PC-3 (cell line): ENCODE results near the gene TMEM52B. TPM values are rescaled to one million over a fixed set of nuclear protein-coding genes. Genes with fewer than 3 reads are reported as not detected.

Source experiments
- ATAC-seq: fragments of 200-7000 bp; cut with Tn5 transposase; 2 replicates; pipeline ENCODE4 v1.9.1; 2020; ENCODE audit warnings: mild to moderate bottlenecking, moderate library complexity
- BruUV-seq: library from RNA; stranded (reverse); fragments of 400-500 nt; replicated peaks from 2 replicates; lab custom pipeline; 2021; lab: Mats Ljungman, UMichigan
- CTCF ChIA-PET: fragments of 300-600 bp; sonication (Branson Sonifier 250); formaldehyde crosslinking; loops from one replicate; lab custom pipeline; 2022; ENCODE audit warnings: antibody characterized with exemption; lab: Charles Lee
- POLR2A ChIA-PET: fragments of 300-600 bp; sonication (Branson Sonifier 250); formaldehyde crosslinking; loops from one replicate; lab custom pipeline; 2022; ENCODE audit warnings: antibody characterized with exemption; ENCODE audit not compliant: unreplicated experiment; lab: Charles Lee
- DNase-seq: peaks from one replicate; pipeline ENCODE4 v3.0.0-alpha.2; 2015
- H2AFZ ChIP-seq: fragments of 300-600 bp; sonication (generic); 2 replicates; pipeline ENCODE4 v1.6.0; 2016; ENCODE audit warnings: antibody characterized with exemption, low read length
- H3F3A ChIP-seq: fragments of 300-600 bp; sonication (generic); one replicate; pipeline ENCODE4 v1.6.0; 2017; ENCODE audit warnings: antibody characterized with exemption, low read length, control low read depth, mild to moderate bottlenecking; ENCODE audit not compliant: unreplicated experiment
- H3K27ac ChIP-seq: fragments of 300-600 bp; sonication (generic); 2 replicates; pipeline ENCODE4 v1.5.1; 2016; ENCODE audit warnings: mild to moderate bottlenecking, low read length
- H3K27me3 ChIP-seq: fragments of 300-600 bp; sonication (generic); 2 replicates; pipeline ENCODE4 v1.6.1; 2016; ENCODE audit warnings: low read length, mixed read lengths
- H3K36me3 ChIP-seq: fragments of 300-600 bp; sonication (generic); 2 replicates; pipeline ENCODE4 v1.6.1; 2016; ENCODE audit warnings: low read depth, mixed run types, low read length, mixed read lengths
- H3K4me1 ChIP-seq: fragments of 300-600 bp; sonication (generic); 2 replicates; pipeline ENCODE4 v1.5.1; 2016; ENCODE audit warnings: low read length; ENCODE audit not compliant: insufficient read depth
- H3K4me2 ChIP-seq: fragments of 300-600 bp; sonication (generic); 2 replicates; pipeline ENCODE4 v1.6.0; 2016; ENCODE audit warnings: low read length
- H3K4me3 ChIP-seq: fragments of 300-600 bp; sonication (generic); 2 replicates; pipeline ENCODE4 v1.5.1; 2016; ENCODE audit warnings: mild to moderate bottlenecking, low read length, mixed read lengths
- H3K79me2 ChIP-seq: fragments of 300-600 bp; sonication (generic); 2 replicates; pipeline ENCODE4 v1.6.1; 2017; ENCODE audit warnings: low read length, mixed read lengths
- H3K9ac ChIP-seq: fragments of 300-600 bp; sonication (generic); 2 replicates; pipeline ENCODE4 v1.6.0; 2016; ENCODE audit warnings: mild to moderate bottlenecking, low read length
- H3K9me2 ChIP-seq: fragments of 300-600 bp; sonication (generic); replicated peaks from 2 replicates; pipeline ENCODE4 v1.6.1; 2016; ENCODE audit warnings: mixed run types, low read length, mixed read lengths
- H3K9me3 ChIP-seq: fragments of 300-600 bp; sonication (generic); 2 replicates; pipeline ENCODE4 v1.6.1; 2016; ENCODE audit warnings: low read length, mixed read lengths
- H4K20me1 ChIP-seq: fragments of 300-600 bp; sonication (generic); 2 replicates; pipeline ENCODE4 v1.6.1; 2016; ENCODE audit warnings: low read length, mixed read lengths
- CTCF ChIP-seq: fragments of 300-600 bp; sonication (generic); conservative IDR thresholded peaks from 2 replicates; pipeline ENCODE4 v1.5.1; 2017; ENCODE audit warnings: antibody characterized with exemption, low read depth, mild to moderate bottlenecking, low read length
- EZH2 ChIP-seq: fragments of 300-600 bp; sonication (generic); IDR thresholded peaks from one replicate; pipeline ENCODE4 v1.6.1; 2017; ENCODE audit warnings: antibody characterized with exemption, mild to moderate bottlenecking, low read length; ENCODE audit not compliant: unreplicated experiment
- EZH2phosphoT487 ChIP-seq: fragments of 300-600 bp; sonication (generic); IDR thresholded peaks from 2 replicates; pipeline ENCODE4 v1.6.1; 2018; ENCODE audit warnings: mild to moderate bottlenecking, antibody characterized with exemption, low read length, borderline replicate concordance
- intact Hi-C: fragments of 100-400 bp; cut with micrococcal nuclease; formaldehyde crosslinking; loops from 2 replicates; pipeline ENCODE4 v1.9.0; 2023
- total RNA-seq: library from RNA; depleted of rRNA; stranded (reverse); fragments of >200 nt; gene quantifications from 2 replicates; pipeline ENCODE4 v1.2.3, GENCODE V29; 2014

TMEM52B gene
- total RNA-seq, 1 experiment from 2014 or later = not detected

DNA sequence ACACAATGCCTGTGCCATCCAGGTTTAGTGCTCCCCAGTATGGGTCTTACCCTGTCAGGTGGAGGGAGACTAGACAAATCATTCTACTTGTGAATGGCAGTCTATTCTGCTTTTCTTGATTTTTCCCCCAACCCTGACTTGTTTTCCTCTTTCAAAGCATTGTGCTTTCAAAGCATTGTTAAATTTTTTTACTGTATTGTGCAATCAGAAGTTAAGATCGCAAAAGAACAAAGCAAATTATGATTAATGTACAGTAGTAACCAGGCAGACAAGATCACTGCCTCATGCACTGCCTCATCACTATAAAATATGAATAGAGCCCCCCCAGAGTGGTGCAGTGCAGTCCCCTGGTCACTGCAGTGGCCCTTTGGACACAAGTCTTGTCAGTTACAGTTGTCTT, 47.9 kb downstream of the TMEM52B start:
- no TSS peak for BruUV-seq
- POLR2A ChIA-PET = interaction anchor here (0.6 kb wide), 1 partner anchor 112 kb away, joined by 4 read pairs; no protein-coding TSS in a partner anchor
- ATAC-seq (no peak), DNase-seq (no peak)
- Histone ChIP-seq H3K79me2 (no peaks in the 10 kb centered on the region), H3K4me1 (no peaks in the 10 kb centered on the region), H3K9me2 (no peaks in the 10 kb centered on the region), H3K9me3 (no peaks in the 10 kb centered on the region), H3K27ac (no peak overlapping the region), H3K9ac (no peak overlapping the region), H3K27me3 (no peaks in the 10 kb centered on the region), H2AFZ (no peak overlapping the region), H4K20me1 (no peaks in the 10 kb centered on the region), H3K4me3 (no peak overlapping the region), H3K36me3 (no peaks in the 10 kb centered on the region), H3K4me2 (no peak overlapping the region), H3F3A (no peaks in the 10 kb centered on the region)
- intact Hi-C loops = no loop called here
- TF ChIP-seq EZH2phosphoT487 (no peak), EZH2 (no peak), CTCF (no peak)
- CTCF ChIA-PET = no interaction called here

- DNase-seq (no peak), ATAC-seq (no peak)
- intact Hi-C loops = no loop called here
- Histone ChIP-seq H4K20me1 (no peaks in the 10 kb centered on the region), H3K27me3 (no peaks in the 10 kb centered on the region), H3F3A (no peaks in the 10 kb centered on the region), H3K79me2 (no peaks in the 10 kb centered on the region), H3K9me3 (no peaks in the 10 kb centered on the region), H2AFZ (no peak overlapping the region), H3K27ac (no peak overlapping the region), H3K9ac (no peak overlapping the region), H3K4me2 (no peak overlapping the region), H3K36me3 (no peaks in the 10 kb centered on the region), H3K4me1 (no peaks in the 10 kb centered on the region), H3K9me2 (no peaks in the 10 kb centered on the region), H3K4me3 (no peak overlapping the region)
- ChIA-PET CTCF (no interaction called here), POLR2A (interaction anchor here (0.6 kb wide), 1 partner anchor 111 kb away, joined by 4 read pairs; no protein-coding TSS in a partner anchor)
- no TSS peak for BruUV-seq
- TF ChIP-seq CTCF = no peak
- no peak for TF ChIP-seq EZH2
- TF ChIP-seq EZH2phosphoT487 = no peak
Observed at GRCh38 chr12:10227648-10228047, 48.8 kb downstream of the TMEM52B start.

DNA sequence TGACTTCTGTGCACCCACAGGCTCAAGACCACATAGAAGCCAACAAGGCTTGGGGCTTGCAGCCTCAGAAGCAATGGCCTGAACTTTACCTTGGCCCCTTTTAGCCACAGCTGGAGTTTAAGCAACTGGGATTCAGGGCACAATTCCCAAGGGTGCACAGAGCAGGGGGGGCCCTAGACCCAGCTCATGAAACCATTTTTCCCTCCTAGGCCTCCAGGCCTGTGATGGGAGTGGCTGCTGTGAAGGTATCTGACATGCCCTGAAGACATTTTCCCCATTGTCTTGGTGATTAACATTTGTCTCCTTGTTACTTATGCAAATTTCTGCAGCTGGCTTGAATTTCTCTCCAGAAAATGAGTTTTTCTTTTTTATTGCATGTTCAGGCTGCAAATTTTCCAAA, 55.7 kb downstream of the TMEM52B start:
- no peaks in the 10 kb centered on the region for H3F3A ChIP-seq
- CTCF ChIA-PET = no interaction called here
- no peaks in the 10 kb centered on the region for H3K9me3 ChIP-seq
- H3K4me1 ChIP-seq = peaks cover 12% of the 10 kb centered on the region
- H3K4me2 ChIP-seq = no peak overlapping the region
- no peak overlapping the region for H3K4me3 ChIP-seq
- no peaks in the 10 kb centered on the region for H3K27me3 ChIP-seq
- ATAC-seq (no peak), DNase-seq (no peak)
- no peaks in the 10 kb centered on the region for H3K36me3 ChIP-seq
- H3K9ac ChIP-seq = no peak overlapping the region
- no peak overlapping the region for H2AFZ ChIP-seq
- intact Hi-C loops = no loop called here
- no peak overlapping the region for H3K27ac ChIP-seq
- H4K20me1 ChIP-seq = no peaks in the 10 kb centered on the region
- no TSS peak for BruUV-seq
- TF ChIP-seq EZH2phosphoT487 = no peak
- no peak for TF ChIP-seq EZH2
- no peak for TF ChIP-seq CTCF
- no peaks in the 10 kb centered on the region for H3K9me2 ChIP-seq
- POLR2A ChIA-PET = interaction anchor here (0.6 kb wide), 1 partner anchor 70 kb away, joined by 3 read pairs; no protein-coding TSS in a partner anchor
- H3K79me2 ChIP-seq = no peaks in the 10 kb centered on the region
